Gastrocnemius medialis (tissue), 4 donors: ENCODE measurements around the gene SPECC1. TPM values are rescaled to one million over a fixed set of nuclear protein-coding genes. Genes with fewer than 3 reads are reported as not detected.
"Not testable (repeated sequence)": the region's sequence is repeated elsewhere in the genome, so short reads cannot be mapped to it uniquely, and the experiment has no call there.

ENCODE experiments used
- ATAC-seq, 2 donors: fragments of 150-250 bp; one replicate each; pipeline ENCODE4 v1.9.1; 2016
- DNase-seq, 2 donors: peaks; one replicate each; pipeline ENCODE4 v3.0.0-alpha.2; 2019
- H3K27ac ChIP-seq, 4 donors: fragments of 200-600 bp; sonication (generic); 1 replicate in 1 of 4; 2 replicates in 3 of 4; pipeline ENCODE4 v1.5.1; 2016 to 2018; ENCODE audit warnings: mild to moderate bottlenecking in 2 of 4, moderate library complexity in 1 of 4
- H3K27me3 ChIP-seq, 3 donors: fragments of 200-600 bp; sonication (generic) in 2 of 3; 1 replicate in 1 of 3; 2 replicates in 2 of 3; pipeline versions ENCODE4 v1.5.1 to v1.6.0; 2016 to 2019; ENCODE audit warnings: mild to moderate bottlenecking in 1 of 3, moderate library complexity in 1 of 3
- H3K36me3 ChIP-seq, 2 donors: fragments of 200-600 bp; sonication (generic) in 1 of 2; one replicate each; pipeline ENCODE4 v1.5.1; 2017 to 2018
- H3K4me1 ChIP-seq, 2 donors: fragments of 200-600 bp; sonication (generic) in 1 of 2; one replicate each; pipeline ENCODE4 v1.5.1; 2016 to 2017; ENCODE audit warnings: mild to moderate bottlenecking in 2 of 2
- H3K4me3 ChIP-seq, 4 donors: fragments of 200-600 bp; sonication (generic) in 3 of 4; 1 replicate in 1 of 4; 2 replicates in 3 of 4; pipeline ENCODE4 v1.5.1; 2016 to 2019; ENCODE audit warnings: mild to moderate bottlenecking in 2 of 4
- H3K9me3 ChIP-seq, 3 donors: fragments of 200-600 bp; sonication (generic) in 2 of 3; 1 replicate in 1 of 3; 2 replicates in 2 of 3; pipeline ENCODE4 v1.5.1; 2016 to 2019
- CTCF ChIP-seq, 5 experiments: fragments of 450-650 bp in 3 of 5; fragments of 200-600 bp in 2 of 5; sonication (generic) in 2 of 5; IDR thresholded peaks in 4 of 5; conservative IDR thresholded peaks in 1 of 5; 1 replicate in 4 of 5; 2 replicates in 1 of 5; pipeline ENCODE4 v1.5.1; 2016 to 2019; ENCODE audit warnings: antibody characterized with exemption in 5 of 5, mild to moderate bottlenecking in 3 of 5, moderate library complexity in 3 of 5
- POLR2A ChIP-seq, 2 donors: fragments of 450-650 bp; IDR thresholded peaks; one replicate each; pipeline ENCODE4 v1.6.1; 2017; ENCODE audit warnings: antibody characterized with exemption in 2 of 2, mild to moderate bottlenecking in 2 of 2, moderate library complexity in 2 of 2
- in situ Hi-C, 4 donors: fragments of 200-750 bp; cut with MboI; loops; one replicate each; pipeline versions ENCODE4 v1.15.0 to v1.8.0; 2017; ENCODE audit warnings: low sequenced_read_pairs in 4 of 4
- intact Hi-C: fragments of 100-400 bp; cut with DNase I; formaldehyde crosslinking; loops from one replicate; pipeline ENCODE4 v1.15.1; 2023; ENCODE audit warnings: low total_unique reads
- total RNA-seq, 4 donors: library from RNA; depleted of rRNA; stranded (reverse); fragments of >200 nt; gene quantifications; one replicate each; pipeline versions ENCODE4 v1.1.0 to v1.2.3, GENCODE V29; 2016

SPECC1 gene
- total RNA-seq, 4 donors from 2014 or later, result 6.1 to 17.9 (median 9.5) TPM

GRCh38 chr17:20096430-20096829 lies 87.3 kb downstream of the SPECC1 start:
- ATAC-seq, result no peak
- peaks cover 0 to 24% of the 10 kb centered on the region in 2 donors for H3K4me1 ChIP-seq
- in situ Hi-C loops, result no loop called here

GRCh38 chr17:20097330-20097729 lies 88.2 kb downstream of the SPECC1 start:
- Histone ChIP-seq H3K9me3 (no peaks in the 10 kb centered on the region), H3K4me1 (peaks cover 0 to 20% of the 10 kb centered on the region in 2 donors), H3K27ac (no peak overlapping the region), H3K4me3 (no peak overlapping the region), H3K36me3 (no peaks in the 10 kb centered on the region), H3K27me3 (no peaks in the 10 kb centered on the region)
- ATAC-seq (no peak), DNase-seq (no peak)
- in situ Hi-C loops (no loop called here), intact Hi-C loops (loop anchor here (5.0 kb wide), 1 partner anchor 85 kb away; no protein-coding TSS in a partner anchor)
- no peak for TF ChIP-seq POLR2A (IDR thresholded peaks at IDR 0.05)
- no peak for TF ChIP-seq CTCF (IDR thresholded peaks at IDR 0.05 in 4 of 5, conservative IDR thresholded peaks at IDR 0.05 in 1 of 5)

More at GRCh38 chr17:20096430-20096829, 87.3 kb downstream of the SPECC1 start:
- TF ChIP-seq CTCF (IDR thresholded peaks at IDR 0.05 in 4 of 5, conservative IDR thresholded peaks at IDR 0.05 in 1 of 5) (no peak), POLR2A (IDR thresholded peaks at IDR 0.05) (no peak)
- no peaks in the 10 kb centered on the region for H3K9me3 ChIP-seq
- no peak overlapping the region for H3K4me3 ChIP-seq
- peak overlapping the region in 3 of 4 donors; percentile 10 to 86 (median 82) for H3K27ac ChIP-seq
- intact Hi-C loops, result loop anchor here (1.0 to 5.0 kb wide), 2 partner anchors 9 to 84 kb away; no protein-coding TSS in a partner anchor
- H3K36me3 ChIP-seq, result no peaks in the 10 kb centered on the region
- H3K27me3 ChIP-seq, result no peaks in the 10 kb centered on the region
- no peak for DNase-seq

- Histone ChIP-seq H3K36me3 (no peaks in the 10 kb centered on the region), H3K27me3 (no peaks in the 10 kb centered on the region), H3K27ac (no peak overlapping the region), H3K9me3 (no peaks in the 10 kb centered on the region), H3K4me3 (no peak overlapping the region), H3K4me1 (peaks cover 0 to 11% of the 10 kb centered on the region in 2 donors)
- ATAC-seq (no peak), DNase-seq (no peak)
- in situ Hi-C loops (no loop called here), intact Hi-C loops (loop anchor here (5.0 kb wide), 1 partner anchor 86 kb away; no protein-coding TSS in a partner anchor)
- TF ChIP-seq POLR2A (IDR thresholded peaks at IDR 0.05), result no peak
- no peak for TF ChIP-seq CTCF (IDR thresholded peaks at IDR 0.05 in 4 of 5, conservative IDR thresholded peaks at IDR 0.05 in 1 of 5)
Observed at GRCh38 chr17:20098314-20098713, 89.2 kb downstream of the SPECC1 start.

GRCh38 chr17:20100806-20101205 lies 91.6 kb downstream of the SPECC1 start:
- intact Hi-C loops, H3K9me3 ChIP-seq, H3K4me1 ChIP-seq, H3K36me3 ChIP-seq, H3K4me3 ChIP-seq, ATAC-seq, H3K27me3 ChIP-seq, H3K27ac ChIP-seq, in situ Hi-C loops, DNase-seq: not testable (repeated sequence)

GRCh38 chr17:20103454-20104446 lies 94.6 kb downstream of the SPECC1 start:
- no peaks in the 10 kb centered on the region for H3K9me3 ChIP-seq
- no peak for DNase-seq
- intact Hi-C loops, result no loop called here
- no peaks in the 10 kb centered on the region for H3K36me3 ChIP-seq
- H3K27me3 ChIP-seq, result peaks cover 0 to 3% (median 0%) of the 10 kb centered on the region in 3 donors
- no peak overlapping the region for H3K4me3 ChIP-seq
- TF ChIP-seq CTCF (IDR thresholded peaks at IDR 0.05 in 4 of 5, conservative IDR thresholded peaks at IDR 0.05 in 1 of 5) (no peak), POLR2A (IDR thresholded peaks at IDR 0.05) (no peak)
- ATAC-seq, result no peak
- in situ Hi-C loops, result no loop called here
- no peaks in the 10 kb centered on the region for H3K4me1 ChIP-seq
- peak overlapping the region in 2 of 4 donors; percentile 0 to 38 for H3K27ac ChIP-seq
